Neural cell (in vitro differentiated cells): ENCODE data around the gene DLX6.

ENCODE experiments used
- CTCF ChIP-seq: fragments of 450-650 bp; IDR thresholded peaks from 2 replicates; pipeline ENCODE4 v1.5.1; 2014; ENCODE audit warnings: antibody characterized with exemption, mild to moderate bottlenecking, moderate library complexity; ENCODE audit not compliant: poor library complexity, severe bottlenecking
- EP300 ChIP-seq: fragments of 450-650 bp; conservative IDR thresholded peaks from 2 replicates; pipeline ENCODE4 v1.6.1; 2014; ENCODE audit warnings: antibody characterized with exemption, mild to moderate bottlenecking, moderate library complexity; ENCODE audit not compliant: poor library complexity, severe bottlenecking
- EZH2 ChIP-seq: fragments of 200-600, 300-800 bp; shearing (Covaris generic), sonication (generic); IDR thresholded peaks from 2 replicates; pipeline ENCODE4 v1.6.1; 2014; ENCODE audit warnings: antibody characterized with exemption, low read length, borderline replicate concordance, mild to moderate bottlenecking; ENCODE audit not compliant: insufficient read depth, poor library complexity, severe bottlenecking
- MXI1 ChIP-seq: fragments of 450-650 bp; conservative IDR thresholded peaks from 2 replicates; pipeline ENCODE4 v1.6.1; 2014; ENCODE audit warnings: antibody characterized with exemption, mild to moderate bottlenecking; ENCODE audit not compliant: poor library complexity, severe bottlenecking
- POLR2AphosphoS5 ChIP-seq: IDR thresholded peaks from 2 replicates; pipeline ENCODE4 v1.6.1; 2012
- RAD21 ChIP-seq: fragments of 450-650 bp; conservative IDR thresholded peaks from 2 replicates; pipeline ENCODE4 v1.6.1; 2014; ENCODE audit warnings: antibody characterized with exemption, mild to moderate bottlenecking, moderate library complexity
- REST ChIP-seq: IDR thresholded peaks from 2 replicates; pipeline ENCODE4 v1.6.1; 2012; ENCODE audit warnings: borderline replicate concordance
- SMC3 ChIP-seq: fragments of 450-650 bp; conservative IDR thresholded peaks from 2 replicates; pipeline ENCODE4 v1.6.1; 2014; ENCODE audit warnings: antibody characterized with exemption, mild to moderate bottlenecking, moderate library complexity; ENCODE audit not compliant: poor library complexity
- TAF1 ChIP-seq: IDR thresholded peaks from 2 replicates; pipeline ENCODE4 v1.6.1; 2012; ENCODE audit warnings: low read depth

- no peak for TF ChIP-seq CTCF
- no peak for TF ChIP-seq REST
- no peak for TF ChIP-seq EP300
- no peak for TF ChIP-seq POLR2AphosphoS5
- no peak for TF ChIP-seq TAF1
- no peak for TF ChIP-seq EZH2
- TF ChIP-seq MXI1, result no peak
- TF ChIP-seq SMC3, result no peak
- TF ChIP-seq RAD21, result no peak
Observed at GRCh38 chr7:96995406-96996110, 9.8 kb upstream of the DLX6 start.
